Measurements from ENCODE around the gene LILRB2. TPM values are rescaled to one million over a fixed set of nuclear protein-coding genes. Genes with fewer than 3 reads are reported as not detected.

Gene LILRB2
- total and polyA plus RNA-seq, 2 donors from 2014 or later, result 1.9 to 11.5 TPM

- DNase-seq, result no peak
- no peaks in the 10 kb centered on the region for H3K9me3 ChIP-seq (ENCODE audit: control insufficient read depth in 2 of 3, insufficient read depth in 1 of 3, low read length in 3 of 3)
- no peak overlapping the region for H3K4me3 ChIP-seq (ENCODE audit: low read length in 3 of 3)
- no peak for FAIRE-seq
- no peaks in the 10 kb centered on the region for H3K36me3 ChIP-seq (ENCODE audit: control insufficient read depth in 2 of 3, insufficient read depth in 3 of 3, low read length in 3 of 3)
- TF ChIP-seq CTCF (IDR thresholded peaks at IDR 0.05; ENCODE audit: borderline replicate concordance, extremely low read depth, insufficient read depth), result no peak
- no peaks in the 10 kb centered on the region for H3K4me1 ChIP-seq (ENCODE audit: control insufficient read depth in 2 of 3, insufficient read depth in 2 of 3, low read depth in 1 of 3, low read length in 3 of 3)
- H3K27me3 ChIP-seq (ENCODE audit: control insufficient read depth, insufficient read depth, low read length), result no peaks in the 10 kb centered on the region
- intact Hi-C loops (cut with DNase I), result no loop called here
- no peak overlapping the region for H3K27ac ChIP-seq (ENCODE audit: low read depth in 2 of 2, low read length in 2 of 2)
- no peak overlapping the region for H3K9ac ChIP-seq (ENCODE audit: low read length in 3 of 3)
Measured at GRCh38 chr19:54253331-54254194, 27.3 kb downstream of the LILRB2 start.

DNA sequence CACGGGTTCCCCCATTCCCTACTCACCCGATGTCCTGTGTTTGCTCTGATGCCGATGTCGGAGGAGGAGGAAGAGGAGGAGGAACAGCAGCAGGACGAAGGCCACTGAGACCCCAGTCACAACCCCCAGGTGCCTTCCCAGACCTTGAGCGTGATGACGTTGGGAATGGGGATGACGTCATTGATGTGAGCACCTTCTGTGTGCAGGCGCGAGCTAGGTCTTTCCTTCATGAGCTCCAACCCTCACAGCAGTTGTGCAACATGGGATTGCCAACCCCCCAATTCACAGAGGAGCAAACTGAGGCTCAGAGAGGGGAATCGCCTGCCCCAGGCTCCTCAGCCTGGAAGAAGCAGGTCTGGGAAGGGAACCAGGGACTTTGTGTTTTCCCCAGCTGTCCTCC is 28.1 kb downstream of the LILRB2 start:
- DNase-seq (no peak), FAIRE-seq (no peak)
- no peak for TF ChIP-seq CTCF (IDR thresholded peaks at IDR 0.05; ENCODE audit: borderline replicate concordance, extremely low read depth, insufficient read depth)
- intact Hi-C loops (cut with DNase I), result no loop called here
- H3K27me3 ChIP-seq (ENCODE audit: control insufficient read depth, insufficient read depth, low read length), result no peaks in the 10 kb centered on the region
- H3K36me3 ChIP-seq (ENCODE audit: control insufficient read depth in 2 of 3, insufficient read depth in 3 of 3, low read length in 3 of 3), result no peaks in the 10 kb centered on the region
- no peaks in the 10 kb centered on the region for H3K4me1 ChIP-seq (ENCODE audit: control insufficient read depth in 2 of 3, insufficient read depth in 2 of 3, low read depth in 1 of 3, low read length in 3 of 3)
- H3K9ac ChIP-seq (ENCODE audit: low read length in 3 of 3), result no peak overlapping the region
- H3K4me3 ChIP-seq (ENCODE audit: low read length in 3 of 3), result no peak overlapping the region
- H3K27ac ChIP-seq (ENCODE audit: low read depth in 2 of 2, low read length in 2 of 2), result no peak overlapping the region
- no peaks in the 10 kb centered on the region for H3K9me3 ChIP-seq (ENCODE audit: control insufficient read depth in 2 of 3, insufficient read depth in 1 of 3, low read length in 3 of 3)

DNA sequence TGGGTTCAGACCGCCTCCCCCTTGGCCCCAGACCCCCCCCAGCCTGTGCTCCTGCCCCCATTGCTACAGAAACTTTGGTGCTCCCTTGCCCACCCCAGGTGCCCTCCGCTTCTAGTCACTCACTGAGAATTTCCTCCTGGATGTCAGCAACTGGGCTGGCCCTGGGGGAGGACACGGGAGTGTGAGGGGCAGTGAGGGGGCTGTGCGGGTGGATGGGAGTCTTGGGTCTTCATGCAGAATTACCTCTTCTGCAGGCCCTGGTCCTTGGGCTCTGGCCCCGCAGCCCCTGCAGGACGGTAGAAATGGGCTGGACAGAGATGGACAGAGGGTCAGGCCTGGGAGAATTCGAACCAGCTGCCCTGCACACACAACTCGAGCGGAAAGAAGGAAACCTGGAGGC is 28.7 kb downstream of the LILRB2 start:
- no peaks in the 10 kb centered on the region for H3K9me3 ChIP-seq (ENCODE audit: control insufficient read depth in 2 of 3, insufficient read depth in 1 of 3, low read length in 3 of 3)
- no peak overlapping the region for H3K27ac ChIP-seq (ENCODE audit: low read depth in 2 of 2, low read length in 2 of 2)
- H3K4me1 ChIP-seq (ENCODE audit: control insufficient read depth in 2 of 3, insufficient read depth in 2 of 3, low read depth in 1 of 3, low read length in 3 of 3), result no peaks in the 10 kb centered on the region
- H3K36me3 ChIP-seq (ENCODE audit: control insufficient read depth in 2 of 3, insufficient read depth in 3 of 3, low read length in 3 of 3), result no peaks in the 10 kb centered on the region
- TF ChIP-seq CTCF (IDR thresholded peaks at IDR 0.05; ENCODE audit: borderline replicate concordance, extremely low read depth, insufficient read depth), result no peak
- DNase-seq, result no peak
- no peak overlapping the region for H3K4me3 ChIP-seq (ENCODE audit: low read length in 3 of 3)
- no peaks in the 10 kb centered on the region for H3K27me3 ChIP-seq (ENCODE audit: control insufficient read depth, insufficient read depth, low read length)
- FAIRE-seq, result no peak
- H3K9ac ChIP-seq (ENCODE audit: low read length in 3 of 3), result no peak overlapping the region
- intact Hi-C loops (cut with DNase I), result no loop called here
